Activated CD4-positive, alpha-beta T cell treated with anti-CD3 and anti-CD28 coated beads for 1 hour (primary cell): Measurements from ENCODE around the gene SCAF1.
"Not testable (repeated sequence)": the region's sequence is repeated elsewhere in the genome, so short reads cannot be mapped to it uniquely, and the experiment has no call there.

Source experiments
- DNase-seq: peaks from one replicate; pipeline ENCODE4 v3.0.0-alpha.2; 2020

SCAF1 gene

GRCh38 chr19:49614096-49614833, 27.7 kb upstream of the SCAF1 start:
- no peak for DNase-seq

- no peak for DNase-seq
Observed at GRCh38 chr19:49615861-49616260, 26.1 kb upstream of the SCAF1 start.

GRCh38 chr19:49616532-49616931, 25.5 kb upstream of the SCAF1 start:
- DNase-seq = no peak

- DNase-seq = no peak
Observed at GRCh38 chr19:49616945-49617344, 25.1 kb upstream of the SCAF1 start.

- not testable (repeated sequence) for DNase-seq
Observed at GRCh38 chr19:49617860-49618259, 24.1 kb upstream of the SCAF1 start.

- no peak for DNase-seq
Observed at GRCh38 chr19:49624967-49625910, 16.8 kb upstream of the SCAF1 start.

GRCh38 chr19:49626226-49626625, 15.8 kb upstream of the SCAF1 start:
- no peak for DNase-seq

GRCh38 chr19:49629659-49630058, 12.3 kb upstream of the SCAF1 start:
- DNase-seq = no peak

GRCh38 chr19:49631014-49631588, 10.9 kb upstream of the SCAF1 start:
- no peak for DNase-seq

GRCh38 chr19:49631610-49632192, 10.3 kb upstream of the SCAF1 start:
- no peak for DNase-seq

- DNase-seq = no peak
Observed at GRCh38 chr19:49632576-49632975, 9.4 kb upstream of the SCAF1 start.

- not testable (repeated sequence) for DNase-seq
Observed at GRCh38 chr19:49633273-49633672, 8.7 kb upstream of the SCAF1 start.

- DNase-seq = no peak
Observed at GRCh38 chr19:49635530-49636232, 6.3 kb upstream of the SCAF1 start.

GRCh38 chr19:49636233-49636932, 5.6 kb upstream of the SCAF1 start:
- DNase-seq = no peak

GRCh38 chr19:49637821-49638738, 3.9 kb upstream of the SCAF1 start:
- no peak for DNase-seq

GRCh38 chr19:49639401-49640112, 2.5 kb upstream of the SCAF1 start:
- DNase-seq = no peak

- peak; percentile 99 for DNase-seq
Observed at GRCh38 chr19:49640113-49640898, 1.7 kb upstream of the SCAF1 start, which contains the start of gene RRAS. Gene RRAS (minus strand): TSS chr19:49640143. CDS start chr19:49640098, 45 bp downstream.

GRCh38 chr19:49642492-49643035, 555 bp downstream of the SCAF1 start:
- DNase-seq = no peak

GRCh38 chr19:49643466-49643865, 1.5 kb downstream of the SCAF1 start:
- DNase-seq = no peak
